ENCODE results near the gene TBL1XR1. TPM values are rescaled to one million over a fixed set of nuclear protein-coding genes. Genes with fewer than 3 reads are reported as not detected.

Gene TBL1XR1
- total RNA-seq, 2 donors from 2014 or later: 202 to 226 TPM

DNA sequence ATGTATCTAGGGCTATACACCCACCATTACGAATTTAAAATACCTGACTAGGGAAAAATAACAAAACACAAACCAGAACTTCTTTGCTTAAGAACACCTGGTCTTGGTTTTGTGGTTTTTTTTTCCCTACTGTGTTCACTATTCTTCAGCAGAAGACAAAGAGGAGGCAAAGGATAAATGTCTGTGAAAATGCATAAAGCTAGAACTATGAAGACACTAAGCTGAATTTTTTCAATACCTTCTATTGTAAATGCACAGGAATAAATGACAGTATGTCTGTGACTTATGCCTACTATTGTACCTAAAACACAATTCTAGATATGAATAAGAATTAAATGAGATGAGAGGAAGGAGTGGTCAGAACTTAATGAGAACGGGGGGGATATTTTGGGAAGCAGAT is 86.9 kb downstream of the TBL1XR1 start:
- no peaks in the 10 kb centered on the region for H3K9me3 ChIP-seq
- no peak for DNase-seq
- H3K27ac ChIP-seq: no peak overlapping the region
- no peak overlapping the region for H3K4me3 ChIP-seq
- no peaks in the 10 kb centered on the region for H3K27me3 ChIP-seq
- TF ChIP-seq, protein P1, sequence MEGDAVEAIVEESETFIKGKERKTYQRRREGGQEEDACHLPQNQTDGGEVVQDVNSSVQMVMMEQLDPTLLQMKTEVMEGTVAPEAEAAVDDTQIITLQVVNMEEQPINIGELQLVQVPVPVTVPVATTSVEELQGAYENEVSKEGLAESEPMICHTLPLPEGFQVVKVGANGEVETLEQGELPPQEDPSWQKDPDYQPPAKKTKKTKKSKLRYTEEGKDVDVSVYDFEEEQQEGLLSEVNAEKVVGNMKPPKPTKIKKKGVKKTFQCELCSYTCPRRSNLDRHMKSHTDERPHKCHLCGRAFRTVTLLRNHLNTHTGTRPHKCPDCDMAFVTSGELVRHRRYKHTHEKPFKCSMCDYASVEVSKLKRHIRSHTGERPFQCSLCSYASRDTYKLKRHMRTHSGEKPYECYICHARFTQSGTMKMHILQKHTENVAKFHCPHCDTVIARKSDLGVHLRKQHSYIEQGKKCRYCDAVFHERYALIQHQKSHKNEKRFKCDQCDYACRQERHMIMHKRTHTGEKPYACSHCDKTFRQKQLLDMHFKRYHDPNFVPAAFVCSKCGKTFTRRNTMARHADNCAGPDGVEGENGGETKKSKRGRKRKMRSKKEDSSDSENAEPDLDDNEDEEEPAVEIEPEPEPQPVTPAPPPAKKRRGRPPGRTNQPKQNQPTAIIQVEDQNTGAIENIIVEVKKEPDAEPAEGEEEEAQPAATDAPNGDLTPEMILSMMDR (IDR thresholded peaks at IDR 0.05): no peak
- peaks cover 3% of the 10 kb centered on the region for H3K4me1 ChIP-seq
- no peaks in the 10 kb centered on the region for H3K36me3 ChIP-seq
- H3K9ac ChIP-seq (ENCODE audit: low read depth in 2 of 2, low read length in 2 of 2): no peak overlapping the region
- intact Hi-C loops (cut with DNase I): no loop called here

DNA sequence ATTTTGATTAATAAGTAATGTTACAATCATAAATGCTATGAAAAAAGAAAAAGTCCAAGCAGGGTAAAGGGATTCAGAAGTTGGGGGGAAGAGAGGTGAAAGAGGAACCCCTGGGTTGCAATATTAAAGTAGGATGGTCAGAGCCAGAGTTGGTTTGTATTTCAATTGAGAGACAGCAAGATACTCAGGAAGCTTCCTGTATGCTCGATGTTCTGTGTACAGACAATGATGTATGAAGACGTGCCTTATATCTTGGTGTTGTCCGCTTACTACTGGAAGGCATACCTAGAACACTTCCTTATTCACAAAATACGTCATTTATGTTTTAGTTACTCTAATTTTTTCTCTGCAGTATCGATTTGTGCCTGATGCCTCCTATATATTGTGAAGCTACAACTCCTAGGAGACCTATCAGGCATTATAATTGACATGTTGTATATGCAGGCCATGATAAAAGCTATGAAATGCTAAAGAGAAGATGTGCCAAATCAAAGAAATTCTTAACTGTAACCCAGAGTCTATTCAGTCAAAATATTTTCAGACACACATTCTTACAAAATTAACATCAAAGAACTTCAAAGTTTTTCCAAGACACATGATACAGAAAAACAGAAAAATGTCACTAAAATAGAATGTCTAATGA is 87.5 kb downstream of the TBL1XR1 start:
- TF ChIP-seq, protein P1 (IDR thresholded peaks at IDR 0.05): no peak
- no peaks in the 10 kb centered on the region for H3K9me3 ChIP-seq
- peaks cover 3% of the 10 kb centered on the region for H3K4me1 ChIP-seq
- no peak overlapping the region for H3K9ac ChIP-seq (ENCODE audit: low read depth in 2 of 2, low read length in 2 of 2)
- H3K4me3 ChIP-seq: no peak overlapping the region
- intact Hi-C loops (cut with DNase I): no loop called here
- H3K27ac ChIP-seq: no peak overlapping the region
- no peaks in the 10 kb centered on the region for H3K36me3 ChIP-seq
- no peaks in the 10 kb centered on the region for H3K27me3 ChIP-seq
- no peak for DNase-seq

DNA sequence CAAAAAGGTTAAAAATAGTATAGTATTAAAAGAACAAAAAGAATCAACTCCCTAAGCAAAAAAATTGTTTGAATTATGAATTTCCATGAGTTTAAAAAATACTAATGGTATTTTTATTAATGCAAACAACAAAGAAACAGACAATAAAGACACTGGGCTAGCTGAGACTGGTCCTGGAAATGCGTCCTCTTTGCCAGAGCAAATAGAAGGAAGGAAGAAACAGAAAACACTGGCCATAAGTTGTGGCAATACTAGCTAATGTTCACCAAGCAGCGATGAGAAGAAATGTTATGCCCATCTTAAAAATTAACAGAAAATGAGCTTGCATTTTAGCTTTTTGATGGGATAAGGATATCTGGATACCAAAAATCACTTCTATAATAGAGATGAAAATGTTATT is 88.6 kb downstream of the TBL1XR1 start:
- Histone ChIP-seq H3K27ac (no peak overlapping the region), H3K36me3 (no peaks in the 10 kb centered on the region), H3K9ac (ENCODE audit: low read depth in 2 of 2, low read length in 2 of 2) (no peak overlapping the region), H3K27me3 (no peaks in the 10 kb centered on the region), H3K4me1 (peaks cover 3% of the 10 kb centered on the region), H3K9me3 (no peaks in the 10 kb centered on the region), H3K4me3 (no peak overlapping the region)
- TF ChIP-seq, protein P1 (IDR thresholded peaks at IDR 0.05): no peak
- no peak for DNase-seq
- intact Hi-C loops (cut with DNase I): no loop called here

DNA sequence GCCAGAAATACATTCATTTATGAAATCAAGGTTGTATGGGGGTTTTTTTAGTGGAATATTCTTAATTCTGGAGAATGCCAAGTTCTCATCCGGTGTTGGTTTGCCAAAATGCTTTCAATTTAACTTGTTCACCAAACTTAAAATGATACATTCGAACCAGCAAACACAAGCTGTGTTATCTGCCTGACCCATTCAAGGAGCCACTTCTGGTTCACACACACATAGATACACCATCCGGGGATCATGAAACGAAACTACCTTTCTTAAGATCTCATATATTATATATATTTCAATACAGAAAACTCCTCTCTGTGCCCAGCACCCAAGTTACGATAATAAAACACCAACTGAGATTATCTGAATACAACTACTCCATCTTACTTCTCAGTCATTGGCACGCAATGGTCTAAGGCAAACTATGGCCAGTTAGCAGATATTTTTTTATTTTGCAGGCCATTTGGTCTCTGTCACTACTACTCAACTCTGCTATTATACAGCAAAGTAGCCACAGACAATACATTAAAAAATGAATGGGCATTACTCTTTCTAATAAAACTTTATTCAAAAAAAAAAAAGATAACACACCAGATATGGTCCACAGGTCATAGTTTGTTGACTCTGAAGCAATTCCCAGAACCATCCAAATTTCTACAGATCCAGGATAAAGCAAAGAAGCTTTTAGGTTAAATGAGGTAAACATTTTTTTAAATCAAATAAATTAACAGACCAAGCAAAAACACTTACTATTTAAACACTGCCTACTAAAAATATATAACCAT is 89.6 kb downstream of the TBL1XR1 start:
- H3K4me1 ChIP-seq: peaks cover 3% of the 10 kb centered on the region
- intact Hi-C loops (cut with DNase I): no loop called here
- H3K27me3 ChIP-seq: no peaks in the 10 kb centered on the region
- TF ChIP-seq, protein P1 (IDR thresholded peaks at IDR 0.05): no peak
- H3K9ac ChIP-seq (ENCODE audit: low read depth in 2 of 2, low read length in 2 of 2): no peak overlapping the region
- H3K27ac ChIP-seq: no peak overlapping the region
- no peak overlapping the region for H3K4me3 ChIP-seq
- H3K9me3 ChIP-seq: no peaks in the 10 kb centered on the region
- H3K36me3 ChIP-seq: no peaks in the 10 kb centered on the region
- no peak for DNase-seq

DNA sequence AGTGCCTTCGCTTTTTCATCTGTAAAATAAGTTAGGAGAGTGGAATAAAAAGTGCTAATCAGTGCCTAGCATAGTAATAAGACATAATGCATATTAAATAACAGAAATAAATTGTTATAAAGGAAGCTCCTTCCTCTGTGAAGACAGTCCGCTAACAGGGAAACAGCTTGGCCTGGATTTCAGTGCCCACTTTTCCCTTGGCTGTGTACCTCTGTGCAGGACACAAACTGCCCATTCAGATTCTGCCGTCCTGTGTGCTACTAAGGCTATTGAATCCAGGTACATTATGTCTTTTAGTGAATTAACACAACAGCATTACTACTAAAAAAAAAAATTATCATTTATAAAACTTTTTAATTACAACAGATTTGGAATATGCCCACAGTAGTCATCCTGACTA is 90.7 kb downstream of the TBL1XR1 start:
- Histone ChIP-seq H3K4me1 (peaks cover 3% of the 10 kb centered on the region), H3K4me3 (no peak overlapping the region), H3K36me3 (no peaks in the 10 kb centered on the region), H3K9ac (ENCODE audit: low read depth in 2 of 2, low read length in 2 of 2) (no peak overlapping the region), H3K27me3 (no peaks in the 10 kb centered on the region), H3K27ac (no peak overlapping the region), H3K9me3 (no peaks in the 10 kb centered on the region)
- DNase-seq: no peak
- intact Hi-C loops (cut with DNase I): no loop called here
- TF ChIP-seq, protein P1 (IDR thresholded peaks at IDR 0.05): no peak
